Lung (tissue), 12 donors: ENCODE measurements around the gene POLR1B. TPM values are rescaled to one million over a fixed set of nuclear protein-coding genes. Genes with fewer than 3 reads are reported as not detected.
"Not testable (repeated sequence)": the region's sequence is repeated elsewhere in the genome, so short reads cannot be mapped to it uniquely, and the experiment has no call there.

ENCODE experiments used
- ATAC-seq: fragments of 200-7000 bp; cut with Tn5 transposase; one replicate; pipeline ENCODE4 v1.9.1; 2020; ENCODE audit warnings: moderate number of reproducible peaks; ENCODE audit not compliant: insufficient read depth, low FRiP score
- DNase-seq, 3 donors: peaks; one replicate each; pipeline ENCODE4 v3.0.0-alpha.2; 2013 to 2017
- H3K27ac ChIP-seq, 2 donors: one replicate each; pipeline ENCODE4 v1.5.1; 2013; ENCODE audit warnings: mild to moderate bottlenecking in 2 of 2, moderate library complexity in 2 of 2, control low read depth in 1 of 2, inconsistent platforms in 1 of 2, low read depth in 1 of 2, low read length in 1 of 2
- H3K27me3 ChIP-seq, 3 donors: one replicate each; pipeline ENCODE4 v1.5.1; 2013; ENCODE audit warnings: low read length in 2 of 3; ENCODE audit not compliant: control insufficient read depth in 3 of 3, insufficient read depth in 3 of 3
- H3K36me3 ChIP-seq, 4 donors: one replicate each; pipeline ENCODE4 v1.5.1; 2013; ENCODE audit warnings: low read length in 4 of 4, mild to moderate bottlenecking in 1 of 4, moderate library complexity in 1 of 4; ENCODE audit not compliant: control insufficient read depth in 4 of 4, insufficient read depth in 4 of 4
- H3K4me1 ChIP-seq, 5 donors: one replicate each; pipeline ENCODE4 v1.5.1; 2013; ENCODE audit warnings: low read length in 5 of 5, mild to moderate bottlenecking in 2 of 5, moderate library complexity in 1 of 5; ENCODE audit not compliant: control insufficient read depth in 5 of 5, insufficient read depth in 5 of 5
- H3K4me3 ChIP-seq: one replicate; pipeline ENCODE4 v1.5.1; 2013; ENCODE audit warnings: mild to moderate bottlenecking, control low read depth, moderate library complexity
- H3K9ac ChIP-seq, 2 donors: one replicate each; pipeline ENCODE4 v1.5.1; 2013; ENCODE audit warnings: low read length in 2 of 2, control low read depth in 1 of 2; ENCODE audit not compliant: insufficient read depth in 1 of 2
- H3K9me3 ChIP-seq, 4 donors: one replicate each; pipeline ENCODE4 v1.5.1; 2013; ENCODE audit warnings: low read length in 3 of 4, mild to moderate bottlenecking in 1 of 4, moderate library complexity in 1 of 4; ENCODE audit not compliant: control insufficient read depth in 4 of 4, insufficient read depth in 3 of 4
- WGBS, 2 donors: extraction: QIAGEN DNeasy Blood & Tissue Kit; methylation state at CpG; one replicate each; pipeline ENCODE4 v1.1.7; 2013; 5-methylcytosine and 5-hydroxymethylcytosine counted together
- polyA plus RNA-seq, 2 donors: library from polyadenylated mRNA; stranded (reverse); fragments of 200-250 nt; gene quantifications; one replicate each; pipeline ENCODE4 v1.2.1, GENCODE V29; 2013
- total RNA-seq, 2 donors: library from RNA; depleted of rRNA in 1 of 2; stranded (reverse); fragments of >200 nt in 1 of 2; gene quantifications; one replicate each; pipeline ENCODE4 v1.2.1, GENCODE V29; 2014 to 2021
- TF ChIP-seq, protein P1 (sequence below): IDR thresholded peaks from 2 replicates; pipeline ENCODE4 v1.5.1; 2012; ENCODE audit warnings: mild to moderate bottlenecking; ENCODE audit errors: control extremely low read depth, extremely low read depth
- donor health status: control.
- donor health status: control.
- donor health status: Bipolar disorder and iron deficiency.
- donor health status: healthy.
- donor health status: DM: yes; HTN: yes; CAD: no.

The POLR1B gene
- total and polyA plus RNA-seq, 4 donors, result 4.9 to 26.4 (median 15.2) TPM

DNA sequence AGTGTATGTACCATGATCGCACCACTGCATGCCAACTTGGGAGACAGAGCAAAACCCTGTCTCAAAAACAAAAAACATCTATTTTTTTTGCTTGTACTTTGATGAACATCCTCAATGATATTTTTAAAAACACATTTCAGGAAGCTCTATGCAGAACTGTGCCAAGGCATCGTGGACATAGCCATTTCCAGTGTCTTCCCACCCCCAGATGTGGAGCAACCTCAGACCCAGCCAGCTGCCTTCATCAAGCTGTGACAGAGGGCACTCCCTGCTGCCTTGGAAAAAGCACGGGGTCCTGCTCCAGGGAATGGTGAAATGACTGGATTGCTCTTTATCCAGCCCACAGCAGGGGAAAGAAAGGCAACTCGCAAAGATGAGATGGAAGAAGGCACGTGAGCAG, 13.7 kb upstream of the POLR1B start:
- Histone ChIP-seq H3K27ac (no peak overlapping the region), H3K27me3 (no peaks in the 10 kb centered on the region), H3K36me3 (peaks cover 10 to 19% (median 16%) of the 10 kb centered on the region in 4 donors), H3K4me3 (no peak overlapping the region), H3K4me1 (peaks cover 0 to 5% (median 3%) of the 10 kb centered on the region in 5 donors), H3K9me3 (no peaks in the 10 kb centered on the region), H3K9ac (no peak overlapping the region)
- no peak for ATAC-seq
- no peak for DNase-seq
- TF ChIP-seq, protein P1, sequence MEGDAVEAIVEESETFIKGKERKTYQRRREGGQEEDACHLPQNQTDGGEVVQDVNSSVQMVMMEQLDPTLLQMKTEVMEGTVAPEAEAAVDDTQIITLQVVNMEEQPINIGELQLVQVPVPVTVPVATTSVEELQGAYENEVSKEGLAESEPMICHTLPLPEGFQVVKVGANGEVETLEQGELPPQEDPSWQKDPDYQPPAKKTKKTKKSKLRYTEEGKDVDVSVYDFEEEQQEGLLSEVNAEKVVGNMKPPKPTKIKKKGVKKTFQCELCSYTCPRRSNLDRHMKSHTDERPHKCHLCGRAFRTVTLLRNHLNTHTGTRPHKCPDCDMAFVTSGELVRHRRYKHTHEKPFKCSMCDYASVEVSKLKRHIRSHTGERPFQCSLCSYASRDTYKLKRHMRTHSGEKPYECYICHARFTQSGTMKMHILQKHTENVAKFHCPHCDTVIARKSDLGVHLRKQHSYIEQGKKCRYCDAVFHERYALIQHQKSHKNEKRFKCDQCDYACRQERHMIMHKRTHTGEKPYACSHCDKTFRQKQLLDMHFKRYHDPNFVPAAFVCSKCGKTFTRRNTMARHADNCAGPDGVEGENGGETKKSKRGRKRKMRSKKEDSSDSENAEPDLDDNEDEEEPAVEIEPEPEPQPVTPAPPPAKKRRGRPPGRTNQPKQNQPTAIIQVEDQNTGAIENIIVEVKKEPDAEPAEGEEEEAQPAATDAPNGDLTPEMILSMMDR, result no peak
- 89 to 93% methylated on average over 5 of the region's 5 CpGs for WGBS, 2 donors

DNA sequence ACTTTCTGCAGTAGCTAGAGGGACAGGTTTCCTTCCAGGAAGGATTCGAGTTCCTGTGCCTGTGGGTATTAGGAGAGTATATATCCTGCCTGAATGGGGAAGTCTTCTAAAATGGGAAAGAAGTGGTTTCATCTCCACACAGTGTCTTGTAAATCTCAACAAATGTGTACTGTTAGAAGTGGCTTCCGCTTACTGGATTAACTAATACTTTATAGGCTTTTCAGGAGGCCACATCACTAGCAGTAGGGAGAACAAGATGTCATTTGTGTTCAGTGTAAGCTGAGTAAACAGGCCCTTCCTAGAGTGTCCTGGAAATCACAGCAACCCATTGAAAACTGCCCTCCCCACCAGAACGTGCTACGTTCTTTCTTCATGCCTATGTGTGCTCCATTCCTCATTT, 12.5 kb upstream of the POLR1B start:
- 54 to 67% methylated on average over 4 of the region's 4 CpGs for WGBS, 2 donors

DNA sequence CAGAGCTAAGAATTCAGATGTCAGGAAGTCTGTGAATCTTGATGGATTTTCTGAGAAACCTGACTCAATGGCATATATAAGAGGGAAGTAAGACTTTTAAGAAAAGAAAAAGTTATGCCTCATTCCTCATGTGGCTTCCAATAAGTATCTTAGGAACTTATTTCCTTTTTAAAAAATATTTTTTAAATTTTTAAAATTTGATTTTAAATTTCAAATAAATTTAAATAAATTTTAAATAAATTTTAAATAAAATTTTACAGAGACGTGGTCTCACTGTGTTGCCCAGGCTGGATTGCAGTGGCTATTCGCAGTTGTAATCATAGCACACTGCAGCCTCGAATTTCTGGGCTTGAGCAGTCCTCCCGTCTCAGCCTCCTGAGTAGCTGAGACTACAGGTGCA, 11.5 kb upstream of the POLR1B start:
- ATAC-seq (no peak), DNase-seq (no peak)
- no peak overlapping the region for H3K27ac ChIP-seq
- WGBS, 2 donors, result 98 to 99% methylated on average over 4 of the region's 4 CpGs
- TF ChIP-seq, protein P1, result no peak
- no peak overlapping the region for H3K4me3 ChIP-seq
- H3K9me3 ChIP-seq, result no peaks in the 10 kb centered on the region
- peaks cover 10 to 19% (median 16%) of the 10 kb centered on the region in 4 donors for H3K36me3 ChIP-seq
- H3K4me1 ChIP-seq, result peaks cover 0 to 5% (median 3%) of the 10 kb centered on the region in 5 donors
- H3K9ac ChIP-seq, result no peak overlapping the region
- no peaks in the 10 kb centered on the region for H3K27me3 ChIP-seq

More for the DNA sequence above, 12.5 kb upstream of the POLR1B start:
- DNase-seq (no peak), ATAC-seq (no peak)
- TF ChIP-seq, protein P1, result no peak
- no peaks in the 10 kb centered on the region for H3K9me3 ChIP-seq
- H3K36me3 ChIP-seq, result peaks cover 10 to 19% (median 16%) of the 10 kb centered on the region in 4 donors
- no peak overlapping the region for H3K27ac ChIP-seq
- H3K4me1 ChIP-seq, result peaks cover 0 to 5% (median 3%) of the 10 kb centered on the region in 5 donors
- no peak overlapping the region for H3K9ac ChIP-seq
- H3K27me3 ChIP-seq, result no peaks in the 10 kb centered on the region
- H3K4me3 ChIP-seq, result no peak overlapping the region

- Histone ChIP-seq H3K4me1 (peaks cover 0 to 5% (median 0%) of the 10 kb centered on the region in 5 donors), H3K9me3 (no peaks in the 10 kb centered on the region), H3K27me3 (no peaks in the 10 kb centered on the region), H3K36me3 (peaks cover 4 to 11% (median 7%) of the 10 kb centered on the region in 4 donors), H3K9ac (no peak overlapping the region), H3K27ac (no peak overlapping the region), H3K4me3 (no peak overlapping the region)
- WGBS, 2 donors, result 71 to 93% methylated on average over 1 of the region's 1 CpG
- ATAC-seq (no peak), DNase-seq (no peak)
- TF ChIP-seq, protein P1, result no peak
These were observed 7.4 kb upstream of the POLR1B start for GRCh38 chr2:112534826-112535225.

DNA sequence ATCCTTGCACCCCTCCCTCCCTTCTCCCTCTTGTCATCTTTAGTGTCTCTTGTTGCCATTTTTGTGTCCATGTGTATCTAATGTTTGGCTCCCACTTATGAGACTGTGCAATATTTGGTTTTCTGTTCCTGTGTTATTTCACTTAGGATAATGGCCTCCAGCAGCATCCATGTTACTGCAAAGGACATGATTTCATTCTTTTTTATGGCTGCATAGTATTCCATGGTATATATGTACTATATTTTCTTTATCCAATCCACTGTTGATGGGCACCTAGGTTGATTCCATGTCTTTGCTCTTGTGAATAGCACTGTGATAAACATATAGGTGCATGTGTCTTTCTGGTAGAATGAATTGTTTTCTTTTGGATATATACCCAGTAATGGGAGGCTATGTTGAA, 5.6 kb upstream of the POLR1B start:
- not testable (repeated sequence) for H3K9me3 ChIP-seq, ATAC-seq, H3K27ac ChIP-seq, H3K4me3 ChIP-seq, DNase-seq, H3K27me3 ChIP-seq, H3K9ac ChIP-seq, H3K36me3 ChIP-seq
- H3K4me1 ChIP-seq, result peaks cover 0 to 10% (median 2%) of the 10 kb centered on the region in 5 donors
